HG03520 (cell line): Measurements from ENCODE around the gene SEC14L3.

Source experiments
- ATAC-seq: cut with Tn5 transposase; IDR thresholded peaks from one replicate; pipeline ENCODE4 v1.9.1; 2021; ENCODE audit warnings: mild to moderate bottlenecking, moderate library complexity; ENCODE audit not compliant: unreplicated experiment

The SEC14L3 gene

GRCh38 chr22:30423959-30424533 lies 47.8 kb downstream of the SEC14L3 start:
- peak; percentile 82 for ATAC-seq

DNA sequence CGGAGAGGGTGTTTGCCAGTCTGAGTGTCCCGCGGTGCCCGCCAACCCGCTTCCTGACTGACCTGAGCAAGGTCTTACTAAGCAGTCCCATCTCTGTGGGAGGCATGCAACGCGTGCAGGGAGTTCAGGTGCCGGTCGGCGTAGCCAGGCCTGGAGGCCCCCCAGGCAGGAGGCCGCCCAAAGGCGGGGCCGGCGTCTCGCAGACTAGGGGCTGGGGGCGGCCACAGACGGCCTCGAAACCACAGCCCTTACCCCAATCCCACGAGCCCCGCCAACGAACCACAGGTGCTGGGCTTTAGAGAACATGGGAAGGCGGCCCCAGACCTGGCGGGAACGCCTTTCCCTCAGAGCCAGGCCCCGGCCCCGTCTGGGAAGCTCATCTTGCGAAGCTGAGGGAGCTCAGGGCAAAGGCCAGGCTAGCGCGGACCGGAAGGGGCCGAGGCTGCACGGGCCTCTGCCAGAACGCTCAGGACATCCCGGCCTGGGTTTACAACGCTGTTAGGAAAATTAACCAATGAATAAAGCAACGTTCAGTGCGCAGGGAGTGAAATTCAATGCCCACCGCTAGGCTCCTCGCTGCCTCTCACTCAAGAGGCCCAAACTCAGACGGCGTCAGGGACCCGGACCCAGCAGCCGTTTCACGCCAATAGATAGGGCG lies 48.4 kb downstream of the SEC14L3 start:
- peak; percentile 24 for ATAC-seq

- ATAC-seq: no peak
Measured at GRCh38 chr22:30422481-30423300, 49.1 kb downstream of the SEC14L3 start.

GRCh38 chr22:30421695-30422480 lies 49.9 kb downstream of the SEC14L3 start:
- ATAC-seq: no peak

GRCh38 chr22:30420347-30421125 lies 51.3 kb downstream of the SEC14L3 start:
- ATAC-seq: no peak

GRCh38 chr22:30416837-30417236 lies 55.0 kb downstream of the SEC14L3 start:
- ATAC-seq: no peak

DNA sequence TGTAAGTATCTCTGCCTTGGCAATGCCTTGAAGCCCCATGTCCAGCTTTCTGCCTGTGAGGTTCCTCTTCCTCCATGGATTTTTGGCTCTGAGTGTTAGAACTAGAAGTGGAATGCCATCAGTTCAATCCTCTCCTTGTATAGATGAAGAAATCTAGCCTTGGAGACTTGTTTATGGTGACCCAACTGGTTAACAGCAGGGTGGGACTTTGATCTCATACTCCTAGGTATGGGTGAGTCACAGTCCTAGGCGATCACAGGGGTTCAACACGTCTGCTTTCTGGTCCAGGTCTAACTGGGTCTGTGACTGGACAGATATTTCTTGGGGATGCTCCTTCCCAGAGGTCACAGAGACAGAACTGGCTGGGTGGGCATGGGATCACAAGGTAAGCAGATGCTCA lies 55.4 kb downstream of the SEC14L3 start:
- ATAC-seq: no peak

GRCh38 chr22:30414525-30415047 lies 57.2 kb downstream of the SEC14L3 start:
- ATAC-seq: no peak

DNA sequence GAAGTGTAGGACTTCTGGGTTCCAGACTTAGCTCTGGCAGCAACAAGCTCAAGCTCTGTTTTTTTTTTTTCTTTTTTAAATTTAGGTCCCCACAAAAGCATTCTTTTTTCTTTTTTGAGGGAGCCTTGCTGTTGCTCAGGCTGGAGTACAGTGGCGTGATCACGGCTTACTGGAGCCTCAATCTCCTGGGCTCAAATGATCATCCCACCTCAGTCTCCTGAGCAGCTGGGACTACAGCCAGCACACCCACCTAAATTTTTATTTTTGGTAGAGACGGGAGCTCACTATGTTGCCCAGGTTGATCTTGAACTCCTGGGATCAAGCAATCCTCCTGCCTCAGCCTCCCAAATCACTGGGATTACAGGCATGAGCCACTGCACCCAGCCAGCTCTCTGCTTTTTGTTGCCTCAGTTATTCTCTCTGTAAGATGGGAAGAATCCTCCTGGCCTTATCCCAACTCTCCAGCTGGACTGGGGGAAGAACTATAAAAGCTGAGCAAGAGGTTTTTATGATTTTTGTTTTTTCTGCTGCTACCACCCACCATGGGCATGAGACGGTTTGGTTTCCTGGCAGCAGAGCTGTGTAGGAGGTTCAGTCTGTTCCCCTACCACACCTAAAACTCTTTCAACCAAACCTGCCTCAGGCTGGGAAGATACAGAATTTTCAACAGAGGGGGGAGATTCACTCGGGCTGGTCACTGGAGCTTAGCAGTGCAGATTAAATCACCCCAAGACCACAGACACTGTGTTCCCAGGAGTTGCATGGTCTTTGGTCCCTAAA lies 57.9 kb downstream of the SEC14L3 start:
- no peak for ATAC-seq

DNA sequence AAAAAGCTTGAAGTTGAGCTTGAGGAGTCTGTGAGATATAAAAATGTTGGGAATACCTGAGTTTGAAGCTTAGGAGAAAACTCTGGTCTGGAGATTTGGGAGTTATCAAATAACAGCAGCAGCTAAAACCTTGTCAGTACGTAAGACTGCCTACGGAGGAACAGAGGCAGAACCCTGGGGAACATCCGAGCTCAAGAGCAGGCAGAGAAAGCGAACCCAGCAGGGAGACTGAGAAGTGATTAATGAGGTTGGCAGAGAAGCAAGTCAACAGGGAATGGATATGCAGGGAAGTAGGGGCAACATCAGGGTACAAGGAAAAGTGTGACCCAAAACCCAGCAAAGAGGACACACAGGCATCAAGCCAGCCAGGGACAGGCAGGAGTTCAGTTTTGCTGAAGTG lies 58.8 kb downstream of the SEC14L3 start:
- no peak for ATAC-seq

DNA sequence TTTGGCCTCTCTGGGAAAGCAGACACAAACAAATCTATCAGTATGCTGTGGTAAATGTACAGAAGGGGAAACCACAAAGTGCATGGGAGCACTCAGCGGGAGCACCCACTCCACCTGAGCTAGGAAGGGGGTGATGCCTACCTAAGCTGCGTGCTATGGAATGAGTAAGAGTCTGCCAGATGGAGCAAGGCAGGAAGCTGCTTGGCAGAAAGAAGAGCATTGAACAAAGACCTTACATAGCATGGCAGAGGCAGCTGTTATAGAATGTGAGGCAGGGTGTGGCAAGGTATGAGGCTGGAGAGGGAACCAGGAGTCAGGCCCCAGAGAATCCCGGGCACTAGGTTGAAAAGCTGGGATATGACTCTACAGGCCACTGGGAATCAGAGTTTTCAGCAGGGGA lies 60.0 kb downstream of the SEC14L3 start:
- no peak for ATAC-seq
